Fibroblast of mammary gland (primary cell): ENCODE results near the gene TP53RK.

Experiments
- DNase-seq: peaks from one replicate; pipeline ENCODE4 v3.0.0-alpha.2; 2010; ENCODE audit warnings: low read depth
- H3K4me3 ChIP-seq: 2 replicates; pipeline ENCODE4 v1.5.1; 2011; ENCODE audit warnings: low read depth, mild to moderate bottlenecking, low read length, moderate library complexity; ENCODE audit not compliant: control insufficient read depth
- TF ChIP-seq, protein P1 (sequence below): conservative IDR thresholded peaks from 2 replicates; pipeline ENCODE4 v1.5.1; 2011; ENCODE audit warnings: low read depth, low read length, inconsistent platforms; ENCODE audit not compliant: control insufficient read depth, insufficient read depth

TP53RK gene

DNA sequence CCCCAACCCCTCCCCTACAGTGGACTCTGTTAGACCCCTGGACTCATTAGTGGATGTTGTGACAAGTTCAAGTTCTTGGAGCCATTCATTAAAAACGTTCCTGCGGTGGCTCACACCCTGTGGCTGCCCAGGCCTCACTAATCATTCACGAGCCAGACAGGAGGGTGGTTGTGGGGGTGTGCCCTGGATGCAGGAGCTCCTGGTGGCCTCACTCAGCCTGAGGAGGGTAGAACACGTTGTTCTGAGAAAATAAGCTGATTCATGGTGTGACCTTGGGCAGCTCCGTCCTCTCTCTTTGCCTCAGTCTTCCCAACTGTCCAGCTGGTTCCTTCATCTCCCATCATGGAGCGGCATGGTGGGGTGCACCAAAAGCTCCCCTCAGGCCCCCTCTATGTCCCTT, 54.7 kb downstream of the TP53RK start:
- TF ChIP-seq, protein P1, sequence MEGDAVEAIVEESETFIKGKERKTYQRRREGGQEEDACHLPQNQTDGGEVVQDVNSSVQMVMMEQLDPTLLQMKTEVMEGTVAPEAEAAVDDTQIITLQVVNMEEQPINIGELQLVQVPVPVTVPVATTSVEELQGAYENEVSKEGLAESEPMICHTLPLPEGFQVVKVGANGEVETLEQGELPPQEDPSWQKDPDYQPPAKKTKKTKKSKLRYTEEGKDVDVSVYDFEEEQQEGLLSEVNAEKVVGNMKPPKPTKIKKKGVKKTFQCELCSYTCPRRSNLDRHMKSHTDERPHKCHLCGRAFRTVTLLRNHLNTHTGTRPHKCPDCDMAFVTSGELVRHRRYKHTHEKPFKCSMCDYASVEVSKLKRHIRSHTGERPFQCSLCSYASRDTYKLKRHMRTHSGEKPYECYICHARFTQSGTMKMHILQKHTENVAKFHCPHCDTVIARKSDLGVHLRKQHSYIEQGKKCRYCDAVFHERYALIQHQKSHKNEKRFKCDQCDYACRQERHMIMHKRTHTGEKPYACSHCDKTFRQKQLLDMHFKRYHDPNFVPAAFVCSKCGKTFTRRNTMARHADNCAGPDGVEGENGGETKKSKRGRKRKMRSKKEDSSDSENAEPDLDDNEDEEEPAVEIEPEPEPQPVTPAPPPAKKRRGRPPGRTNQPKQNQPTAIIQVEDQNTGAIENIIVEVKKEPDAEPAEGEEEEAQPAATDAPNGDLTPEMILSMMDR, result no peak
- DNase-seq, result no peak
- H3K4me3 ChIP-seq, result no peak overlapping the region
